Osteoblast (primary cell): ENCODE data around the gene EIPR1. TPM values are rescaled to one million over a fixed set of nuclear protein-coding genes. Genes with fewer than 3 reads are reported as not detected.

ENCODE experiments used
- DNase-seq: peaks from one replicate; pipeline ENCODE4 v3.0.0; 2011; ENCODE audit warnings: low spot score, mixed read lengths; ENCODE audit not compliant: insufficient read length; ENCODE audit errors: missing footprints
- H2AFZ ChIP-seq: 2 replicates; pipeline ENCODE4 v1.6.0; 2011; ENCODE audit warnings: mild to moderate bottlenecking, low read length
- H3K27ac ChIP-seq: 2 replicates; pipeline ENCODE4 v1.5.1; 2011; ENCODE audit warnings: mild to moderate bottlenecking, low read depth, low read length, moderate library complexity
- H3K27me3 ChIP-seq: 2 replicates; pipeline ENCODE4 v1.6.0; 2012; ENCODE audit warnings: mild to moderate bottlenecking, control low read depth, inconsistent platforms, low read length, moderate library complexity; ENCODE audit not compliant: insufficient read depth
- H3K36me3 ChIP-seq: 2 replicates; pipeline ENCODE4 v1.5.1; 2011; ENCODE audit warnings: mild to moderate bottlenecking, low read length, control low read depth, moderate library complexity; ENCODE audit not compliant: insufficient read depth
- H3K4me1 ChIP-seq: 2 replicates; pipeline ENCODE4 v1.5.1; 2011; ENCODE audit warnings: mild to moderate bottlenecking, low read length, control low read depth, moderate library complexity; ENCODE audit not compliant: insufficient read depth
- H3K4me2 ChIP-seq: 2 replicates; pipeline ENCODE4 v1.6.0; 2011; ENCODE audit warnings: mild to moderate bottlenecking, low read length; ENCODE audit not compliant: insufficient read depth
- H3K4me3 ChIP-seq: fragments of 200-600 bp; sonication (generic); 3 replicates; pipeline ENCODE4 v1.5.1; 2012; ENCODE audit warnings: mild to moderate bottlenecking, low read length, inconsistent platforms; ENCODE audit not compliant: insufficient read depth
- H3K79me2 ChIP-seq: 2 replicates; pipeline ENCODE4 v1.6.0; 2012; ENCODE audit warnings: mild to moderate bottlenecking, low read length, control low read depth, inconsistent platforms; ENCODE audit not compliant: insufficient read depth
- H3K9me3 ChIP-seq: 2 replicates; pipeline ENCODE4 v1.5.1; 2011; ENCODE audit warnings: low read depth, low read length, control low read depth
- H4K20me1 ChIP-seq: 2 replicates; pipeline ENCODE4 v1.6.0; 2012; ENCODE audit warnings: mild to moderate bottlenecking, low read length, control low read depth; ENCODE audit not compliant: insufficient read depth
- total RNA-seq: library from RNA; depleted of rRNA; stranded (reverse); fragments of >200 nt; gene quantifications from 2 replicates; pipeline ENCODE4 v1.2.3, GENCODE V29; 2012
- TF ChIP-seq, protein P1 (sequence below): IDR thresholded peaks from 2 replicates; pipeline ENCODE4 v1.5.1; 2011; ENCODE audit warnings: mild to moderate bottlenecking, low read depth, low read length, moderate library complexity; ENCODE audit errors: extremely low read depth

Gene EIPR1
- total RNA-seq, 1 donor, result 17.7 TPM

DNA sequence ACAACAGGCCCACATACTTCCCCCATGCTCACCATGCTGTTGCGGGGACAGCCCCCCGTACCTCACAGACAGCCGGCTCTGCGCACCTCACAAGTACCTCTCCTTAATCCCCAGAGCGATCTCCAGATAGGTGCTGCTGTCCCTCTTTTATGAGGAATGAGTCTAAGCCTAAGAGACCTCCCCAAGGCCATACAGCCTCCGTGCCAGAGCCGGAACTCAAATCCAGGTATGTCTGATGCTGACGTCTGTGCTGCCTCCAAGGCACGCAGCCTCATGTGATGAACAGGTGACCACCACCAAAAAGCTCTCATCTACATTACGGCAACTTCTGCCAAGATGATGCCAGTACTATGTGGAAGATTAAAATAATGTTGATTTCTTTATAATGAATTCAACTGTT is 85.2 kb downstream of the EIPR1 start:
- no peaks in the 10 kb centered on the region for H3K9me3 ChIP-seq
- no peaks in the 10 kb centered on the region for H3K4me1 ChIP-seq
- TF ChIP-seq, protein P1, sequence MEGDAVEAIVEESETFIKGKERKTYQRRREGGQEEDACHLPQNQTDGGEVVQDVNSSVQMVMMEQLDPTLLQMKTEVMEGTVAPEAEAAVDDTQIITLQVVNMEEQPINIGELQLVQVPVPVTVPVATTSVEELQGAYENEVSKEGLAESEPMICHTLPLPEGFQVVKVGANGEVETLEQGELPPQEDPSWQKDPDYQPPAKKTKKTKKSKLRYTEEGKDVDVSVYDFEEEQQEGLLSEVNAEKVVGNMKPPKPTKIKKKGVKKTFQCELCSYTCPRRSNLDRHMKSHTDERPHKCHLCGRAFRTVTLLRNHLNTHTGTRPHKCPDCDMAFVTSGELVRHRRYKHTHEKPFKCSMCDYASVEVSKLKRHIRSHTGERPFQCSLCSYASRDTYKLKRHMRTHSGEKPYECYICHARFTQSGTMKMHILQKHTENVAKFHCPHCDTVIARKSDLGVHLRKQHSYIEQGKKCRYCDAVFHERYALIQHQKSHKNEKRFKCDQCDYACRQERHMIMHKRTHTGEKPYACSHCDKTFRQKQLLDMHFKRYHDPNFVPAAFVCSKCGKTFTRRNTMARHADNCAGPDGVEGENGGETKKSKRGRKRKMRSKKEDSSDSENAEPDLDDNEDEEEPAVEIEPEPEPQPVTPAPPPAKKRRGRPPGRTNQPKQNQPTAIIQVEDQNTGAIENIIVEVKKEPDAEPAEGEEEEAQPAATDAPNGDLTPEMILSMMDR, result no peak
- no peak overlapping the region for H3K4me3 ChIP-seq
- no peak overlapping the region for H2AFZ ChIP-seq
- no peaks in the 10 kb centered on the region for H3K79me2 ChIP-seq
- DNase-seq, result no peak
- H3K4me2 ChIP-seq, result no peak overlapping the region
- H4K20me1 ChIP-seq, result peaks cover 6% of the 10 kb centered on the region
- H3K36me3 ChIP-seq, result no peaks in the 10 kb centered on the region
- H3K27me3 ChIP-seq, result no peaks in the 10 kb centered on the region
- H3K27ac ChIP-seq, result no peak overlapping the region

DNA sequence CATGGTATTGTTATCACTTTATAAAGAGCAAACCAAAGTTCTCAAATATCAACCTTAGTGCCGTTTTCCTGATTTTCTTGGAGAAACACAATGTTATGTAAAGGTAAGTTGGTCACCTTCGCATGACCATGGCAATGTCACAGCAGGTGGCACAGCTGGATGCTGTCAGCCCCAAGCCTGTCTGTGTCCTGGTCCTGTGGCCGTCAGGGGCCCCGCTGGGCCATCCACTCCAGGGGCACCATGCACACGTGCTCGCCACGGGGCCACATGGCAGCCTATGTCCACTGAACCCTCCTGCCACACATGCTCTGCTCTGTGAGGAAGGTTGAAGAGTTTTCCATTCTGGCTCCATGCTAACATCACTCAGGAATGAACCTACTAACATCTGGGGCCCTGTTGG is 85.9 kb downstream of the EIPR1 start:
- TF ChIP-seq, protein P1, result no peak
- Histone ChIP-seq H2AFZ (no peak overlapping the region), H3K36me3 (no peaks in the 10 kb centered on the region), H4K20me1 (peaks cover 6% of the 10 kb centered on the region), H3K4me1 (no peaks in the 10 kb centered on the region), H3K4me3 (no peak overlapping the region), H3K79me2 (no peaks in the 10 kb centered on the region), H3K9me3 (no peaks in the 10 kb centered on the region), H3K4me2 (no peak overlapping the region), H3K27me3 (no peaks in the 10 kb centered on the region), H3K27ac (no peak overlapping the region)
- DNase-seq, result peak; percentile 31

DNA sequence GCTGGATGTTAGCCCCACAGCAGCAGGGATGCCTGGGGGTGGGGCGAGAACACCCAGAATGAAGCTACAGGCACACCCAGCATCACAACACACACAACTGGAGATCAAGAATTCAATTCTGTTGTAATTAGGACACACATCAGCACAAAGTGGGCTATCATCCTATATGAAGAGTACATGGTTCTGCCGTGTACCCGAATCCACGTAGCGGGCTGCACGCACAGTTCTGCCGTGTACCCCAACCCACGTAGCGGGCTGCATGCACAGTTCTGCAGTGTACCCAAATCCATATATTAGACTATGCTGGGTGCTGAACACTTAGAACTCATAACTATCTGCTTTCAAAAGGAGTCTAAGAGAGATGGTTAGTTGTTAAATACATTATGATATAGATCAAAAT is 86.5 kb downstream of the EIPR1 start:
- TF ChIP-seq, protein P1, result no peak
- no peaks in the 10 kb centered on the region for H3K4me1 ChIP-seq
- no peaks in the 10 kb centered on the region for H3K36me3 ChIP-seq
- no peaks in the 10 kb centered on the region for H3K79me2 ChIP-seq
- no peak overlapping the region for H3K4me2 ChIP-seq
- DNase-seq, result peak; percentile 14
- no peaks in the 10 kb centered on the region for H3K9me3 ChIP-seq
- no peak overlapping the region for H2AFZ ChIP-seq
- no peak overlapping the region for H3K4me3 ChIP-seq
- no peaks in the 10 kb centered on the region for H3K27me3 ChIP-seq
- H4K20me1 ChIP-seq, result peaks cover 6% of the 10 kb centered on the region
- H3K27ac ChIP-seq, result no peak overlapping the region

DNA sequence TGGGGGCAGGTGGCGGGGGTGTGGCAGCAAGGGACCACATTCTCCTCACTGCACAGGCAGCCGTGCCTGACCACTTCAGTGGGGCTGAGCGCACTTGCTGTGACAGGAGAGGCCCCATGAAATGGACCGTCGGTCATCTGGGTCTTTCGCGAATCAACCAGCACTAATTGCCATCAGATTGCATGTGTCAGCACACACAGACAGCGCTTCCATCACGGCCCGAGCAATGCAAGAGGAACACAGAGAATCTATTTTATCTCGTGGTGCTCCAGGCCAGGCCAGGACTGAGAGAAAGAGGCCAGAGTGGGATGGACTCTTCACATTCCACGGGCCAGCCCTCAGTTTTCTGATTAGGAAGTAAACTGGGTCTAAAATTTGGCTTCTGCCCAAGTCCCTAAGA is 87.0 kb downstream of the EIPR1 start:
- Histone ChIP-seq H3K36me3 (no peaks in the 10 kb centered on the region), H2AFZ (no peak overlapping the region), H3K4me2 (no peak overlapping the region), H3K27ac (no peak overlapping the region), H4K20me1 (peaks cover 6% of the 10 kb centered on the region), H3K4me1 (no peaks in the 10 kb centered on the region), H3K9me3 (no peaks in the 10 kb centered on the region), H3K4me3 (no peak overlapping the region), H3K27me3 (no peaks in the 10 kb centered on the region), H3K79me2 (no peaks in the 10 kb centered on the region)
- TF ChIP-seq, protein P1, result no peak
- DNase-seq, result peak; percentile 58
